ENCODE results near the gene CREG1.

DNA sequence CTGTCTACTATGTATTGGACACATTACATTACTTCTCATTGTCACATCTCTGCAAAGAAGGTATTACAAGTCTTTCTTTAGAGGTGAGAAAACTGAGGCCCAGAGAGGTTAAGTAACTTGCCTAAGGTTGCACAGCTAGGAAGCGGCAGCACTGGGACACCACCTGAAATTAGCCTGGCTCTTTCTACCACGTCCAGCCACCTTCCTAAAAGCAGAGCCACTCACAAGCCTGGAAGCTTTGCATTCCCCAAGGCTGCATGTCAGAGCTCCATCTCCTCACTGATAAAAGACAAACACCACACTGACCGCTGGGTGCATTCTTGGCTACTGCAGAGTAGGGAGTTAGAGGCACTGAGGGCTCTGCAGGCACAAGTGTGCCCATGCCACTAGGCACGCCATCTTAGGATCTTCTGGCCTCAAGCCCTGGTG is 37.7 kb downstream of the CREG1 start:
- TF ChIP-seq EP300 (IDR thresholded peaks at IDR 0.05) (no peak), POLR2AphosphoS5 (IDR thresholded peaks at IDR 0.05) (no peak), CTCF (IDR thresholded peaks at IDR 0.05) (no peak)

All from gastroesophageal sphincter (tissue), 3 donors.